Myocyte (in vitro differentiated cells): ENCODE data around the gene USP24. TPM values are rescaled to one million over a fixed set of nuclear protein-coding genes. Genes with fewer than 3 reads are reported as not detected.
A peak's percentile ranks its signal among the peaks of the same experiment; 100 is the strongest.
"Not testable (repeated sequence)": the region's sequence is repeated elsewhere in the genome, so short reads cannot be mapped to it uniquely, and the experiment has no call there.

Experiments
- DNase-seq: peaks from one replicate; pipeline ENCODE4 v3.0.0-alpha.2; 2012; ENCODE audit warnings: low read depth
- microRNA-seq: library from miRNA; unstranded; fragments of <30 nt; microRNA quantifications from one replicate; pipeline ENCODE4, GENCODE V29; 2016
- total RNA-seq: library from RNA; depleted of rRNA; stranded (reverse); fragments of >200 nt; gene quantifications from 2 replicates; pipeline ENCODE4 v1.2.3, GENCODE V29; 2014

USP24 gene
- total RNA-seq, 1 donor from 2014 or later = 56.7 TPM

DNA sequence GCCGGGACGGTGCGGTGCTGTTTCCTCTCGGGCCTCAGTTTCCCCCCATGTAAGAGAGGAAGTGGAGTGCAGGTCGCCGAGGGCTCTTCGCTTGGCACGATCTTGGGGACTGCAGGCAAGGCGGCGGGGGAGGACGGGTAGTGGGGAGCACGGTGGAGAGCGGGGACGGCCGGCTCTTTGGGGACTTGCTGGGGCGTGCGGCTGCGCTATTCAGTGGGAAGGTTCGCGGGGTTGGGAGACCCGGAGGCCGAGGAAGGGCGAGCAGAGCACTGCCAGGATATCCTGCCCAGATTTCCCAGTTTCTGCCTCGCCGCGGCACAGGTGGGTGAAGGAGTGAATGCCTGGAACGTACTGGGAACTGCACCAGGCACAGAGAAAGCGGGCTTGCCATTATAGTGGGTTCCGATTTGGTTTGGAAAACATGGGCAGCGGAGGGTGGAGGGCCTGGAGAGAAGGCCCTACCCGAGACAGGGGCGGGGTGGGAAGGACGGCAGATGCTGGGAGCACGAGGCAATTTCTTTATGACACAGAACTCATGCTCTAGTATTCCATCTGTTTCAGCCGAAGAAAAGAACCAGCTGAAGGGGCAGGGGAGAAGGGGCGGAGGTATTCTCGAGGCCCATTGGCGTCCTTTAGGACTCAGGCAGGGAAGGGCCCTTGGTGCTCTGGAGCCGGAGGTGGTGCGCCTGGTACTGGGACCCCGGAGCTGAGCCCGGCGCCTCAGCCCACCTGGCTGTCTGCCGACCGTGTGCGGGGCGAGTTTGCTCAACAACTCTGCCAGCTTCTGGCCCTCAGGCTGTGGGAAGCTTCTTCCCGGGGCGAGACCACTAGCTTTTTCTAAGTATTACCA, 174.9 kb downstream of the USP24 start:
- DNase-seq = no peak

DNA sequence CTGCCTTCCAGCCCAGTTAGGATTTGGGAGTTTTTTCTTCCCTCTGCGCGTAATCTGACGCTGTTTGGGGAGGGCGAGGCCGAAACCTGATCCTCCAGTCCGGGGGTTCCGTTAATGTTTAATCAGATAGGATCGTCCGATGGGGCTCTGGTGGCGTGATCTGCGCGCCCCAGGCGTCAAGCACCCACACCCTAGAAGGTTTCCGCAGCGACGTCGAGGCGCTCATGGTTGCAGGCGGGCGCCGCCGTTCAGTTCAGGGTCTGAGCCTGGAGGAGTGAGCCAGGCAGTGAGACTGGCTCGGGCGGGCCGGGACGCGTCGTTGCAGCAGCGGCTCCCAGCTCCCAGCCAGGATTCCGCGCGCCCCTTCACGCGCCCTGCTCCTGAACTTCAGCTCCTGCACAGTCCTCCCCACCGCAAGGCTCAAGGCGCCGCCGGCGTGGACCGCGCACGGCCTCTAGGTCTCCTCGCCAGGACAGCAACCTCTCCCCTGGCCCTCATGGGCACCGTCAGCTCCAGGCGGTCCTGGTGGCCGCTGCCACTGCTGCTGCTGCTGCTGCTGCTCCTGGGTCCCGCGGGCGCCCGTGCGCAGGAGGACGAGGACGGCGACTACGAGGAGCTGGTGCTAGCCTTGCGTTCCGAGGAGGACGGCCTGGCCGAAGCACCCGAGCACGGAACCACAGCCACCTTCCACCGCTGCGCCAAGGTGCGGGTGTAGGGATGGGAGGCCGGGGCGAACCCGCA, 175.7 kb downstream of the USP24 start, which contains the start of gene PCSK9:
Gene PCSK9 (plus strand): TSS at position 207 of the 741 bp plus-strand sequence. CDS start 290 bp downstream, at position 497.
- DNase-seq = no peak

DNA sequence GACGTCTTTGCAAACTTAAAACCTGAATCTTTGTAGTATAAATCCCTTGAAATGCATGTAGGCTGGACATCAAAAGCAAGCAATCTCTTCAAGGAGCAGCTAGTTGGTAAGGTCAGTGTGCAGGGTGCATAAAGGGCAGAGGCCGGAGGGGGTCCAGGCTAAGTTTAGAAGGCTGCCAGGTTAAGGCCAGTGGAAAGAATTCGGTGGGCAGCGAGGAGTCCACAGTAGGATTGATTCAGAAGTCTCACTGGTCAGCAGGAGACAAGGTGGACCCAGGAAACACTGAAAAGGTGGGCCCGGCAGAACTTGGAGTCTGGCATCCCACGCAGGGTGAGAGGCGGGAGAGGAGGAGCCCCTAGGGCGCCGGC, 176.2 kb downstream of the USP24 start:
- no peak for DNase-seq

DNA sequence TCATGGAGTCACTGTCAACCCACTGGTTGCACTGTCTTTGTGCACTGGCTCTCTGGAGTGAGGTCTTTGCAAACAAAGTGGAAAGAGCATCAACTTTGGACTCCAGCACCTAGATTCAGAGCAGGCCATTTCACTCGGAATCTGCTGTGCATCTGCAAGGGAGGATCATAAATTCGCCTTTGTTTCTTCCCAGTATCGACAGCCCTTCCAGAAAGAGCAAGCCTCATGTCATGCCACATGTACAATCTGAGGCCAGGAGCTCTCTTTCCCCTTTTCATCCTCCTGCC, 176.7 kb downstream of the USP24 start:
- no peak for DNase-seq

DNA sequence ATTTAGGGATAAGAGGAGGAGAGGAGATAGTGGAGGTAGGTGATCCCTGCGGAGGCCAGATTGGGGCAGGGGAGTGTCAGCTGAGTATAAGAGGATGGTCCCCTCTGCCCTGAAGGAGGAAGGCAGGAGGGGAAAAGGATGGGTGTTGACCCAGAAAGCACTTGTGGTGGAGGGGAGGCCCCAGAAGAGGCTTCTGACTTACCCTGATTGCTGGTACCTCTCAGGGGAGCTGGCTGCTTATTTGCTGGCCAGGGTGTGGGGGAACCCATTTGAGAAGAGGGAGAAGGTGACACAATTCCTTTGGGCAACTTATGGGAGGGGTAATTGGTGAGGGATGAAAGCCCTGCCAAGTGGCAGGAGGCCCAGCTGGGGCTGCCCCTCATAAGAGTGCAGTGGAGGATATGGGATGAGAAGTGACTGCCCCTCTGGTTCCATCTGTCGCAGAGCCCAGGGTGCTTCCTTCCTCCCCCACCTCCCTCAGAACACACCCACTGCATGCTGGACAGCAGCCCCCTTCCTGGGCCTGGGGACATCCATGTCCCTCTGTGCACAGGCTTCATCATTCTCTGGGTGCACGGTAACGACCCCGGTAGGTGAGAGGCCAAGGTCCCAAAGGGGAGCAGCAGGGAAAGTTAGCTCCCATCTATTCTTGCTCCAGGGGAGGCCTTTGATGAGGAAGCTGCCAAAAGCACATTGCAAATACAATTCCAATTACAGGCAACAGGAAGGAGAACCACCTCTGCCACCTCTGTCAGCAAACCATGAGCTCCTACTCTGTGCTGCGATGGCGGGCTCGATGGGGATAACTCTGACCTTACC, 177.2 kb downstream of the USP24 start:
- DNase-seq = no peak

DNA sequence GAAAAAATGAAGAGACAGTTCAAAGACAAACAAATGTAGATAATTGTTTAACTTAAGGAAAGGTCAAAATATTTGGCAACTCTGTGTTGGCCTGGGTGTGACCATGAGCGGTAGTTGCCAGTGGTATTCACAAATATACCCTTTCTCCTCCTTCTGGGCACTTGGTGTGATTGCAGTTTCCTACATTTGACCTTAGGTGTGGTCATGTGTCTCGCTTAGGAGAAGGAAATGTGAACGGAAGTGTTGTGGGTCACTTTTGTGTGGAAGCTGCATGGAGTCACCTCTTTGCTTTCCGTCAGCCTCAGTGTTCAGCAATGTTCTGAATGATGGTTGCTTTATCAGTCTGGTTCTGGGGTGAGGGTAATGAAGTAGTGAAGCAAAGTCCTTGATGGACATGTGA, 179.3 kb downstream of the USP24 start:
- DNase-seq = no peak

DNA sequence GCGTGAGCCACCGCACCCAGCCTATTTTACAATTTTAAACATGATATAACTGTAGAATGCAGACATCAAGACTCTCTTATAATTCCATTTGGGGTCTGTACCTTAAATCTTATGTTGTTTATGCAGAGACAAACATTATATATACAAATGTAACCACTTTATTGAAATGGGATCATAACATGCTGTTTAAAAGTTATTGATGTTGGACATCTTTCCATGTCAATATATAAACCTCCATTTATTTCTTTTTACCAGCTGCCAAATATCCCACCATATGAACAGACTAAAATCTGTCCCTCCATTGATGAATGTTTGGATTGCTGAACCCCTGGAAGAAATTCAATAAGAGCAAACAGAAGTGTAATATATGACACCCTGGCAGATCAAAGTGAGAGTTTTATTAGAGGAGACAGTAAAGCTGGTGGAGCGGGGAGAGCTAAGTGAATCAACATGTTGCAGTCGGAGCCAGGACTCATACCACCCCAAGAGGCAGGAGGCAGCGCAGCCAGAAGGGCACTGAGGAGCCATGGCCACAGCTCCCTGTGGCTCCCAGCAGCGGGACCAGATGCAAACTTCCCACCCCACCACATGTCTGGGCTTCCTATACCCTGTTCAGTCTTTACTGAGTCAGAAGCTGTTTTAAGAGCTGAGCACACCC, 180.6 kb downstream of the USP24 start:
- DNase-seq = no peak

DNA sequence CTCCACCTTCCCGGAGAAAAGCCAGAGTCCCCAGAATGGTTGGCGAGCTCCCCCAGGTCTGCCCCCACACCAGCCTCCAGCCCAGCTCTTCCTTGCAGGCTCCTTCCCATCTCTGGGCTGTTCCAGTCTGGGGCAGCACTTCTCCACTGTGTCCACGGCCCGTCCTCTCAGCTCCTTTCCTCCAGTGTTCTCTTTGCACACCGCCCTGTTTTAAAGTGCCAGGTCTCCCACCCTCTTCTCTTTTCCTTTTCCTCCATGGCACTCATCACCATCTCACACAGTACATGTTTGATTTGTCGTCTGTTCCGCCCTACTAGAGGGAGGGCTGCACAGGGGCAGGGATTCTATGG, 181.9 kb downstream of the USP24 start:
- no peak for DNase-seq

DNA sequence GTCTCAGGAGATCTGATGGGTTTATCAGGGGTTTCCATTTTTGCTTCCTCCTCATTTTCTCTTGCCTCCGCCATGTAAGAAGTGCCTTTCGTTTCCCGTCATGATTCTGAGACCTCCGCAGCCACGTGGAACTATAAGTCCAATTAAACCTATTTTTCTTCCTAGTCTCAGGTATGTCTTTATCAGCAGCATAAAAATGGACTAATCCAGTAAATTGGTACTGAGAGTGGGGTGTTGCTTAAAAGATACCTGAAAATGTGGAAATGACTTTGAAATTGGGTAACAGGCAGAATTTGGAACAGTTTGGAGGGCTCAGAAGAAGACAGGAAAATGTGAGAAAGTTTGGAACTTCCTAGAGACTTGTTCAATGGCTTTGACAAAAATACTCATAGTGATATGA, 184.1 kb downstream of the USP24 start:
- not testable (repeated sequence) for DNase-seq

DNA sequence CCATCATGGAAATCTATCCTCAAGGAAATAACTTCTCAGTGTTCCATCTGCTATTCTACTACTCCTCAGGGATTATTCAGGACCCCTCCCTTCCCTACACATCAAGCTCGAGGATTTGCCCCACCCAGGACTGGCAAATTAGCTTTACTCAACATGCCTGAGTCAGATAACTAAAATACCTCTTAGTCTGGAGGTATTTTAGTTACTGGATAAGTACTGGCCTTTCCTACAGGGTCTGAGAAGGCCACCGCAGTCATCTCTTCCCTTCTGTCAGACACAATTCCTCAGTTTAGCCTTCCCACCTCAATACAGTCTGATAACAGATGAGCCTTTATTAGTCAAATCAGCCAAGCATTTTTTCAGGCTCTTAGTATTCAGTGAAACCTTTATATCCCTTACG, 188.5 kb downstream of the USP24 start:
- not testable (repeated sequence) for DNase-seq

DNA sequence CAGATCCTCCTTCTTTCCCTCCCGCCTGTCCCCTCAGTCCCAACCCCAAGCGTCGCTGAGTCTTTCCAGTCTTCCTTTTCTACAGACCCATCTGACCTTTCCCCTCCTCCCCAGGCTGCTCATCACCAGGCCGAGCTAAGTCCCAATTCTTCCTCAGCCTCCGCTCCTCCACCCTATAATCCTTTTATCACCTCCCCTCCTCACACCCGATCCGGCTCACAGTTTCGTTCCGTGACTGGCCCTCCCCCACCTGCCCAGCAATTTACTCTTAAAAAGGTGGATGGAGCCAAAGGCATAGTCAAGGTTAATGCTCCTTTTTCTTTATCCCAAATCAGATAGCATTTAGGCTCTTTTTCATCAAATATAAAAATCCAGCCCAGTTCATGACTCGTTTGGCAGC, 191.0 kb downstream of the USP24 start:
- DNase-seq = not testable (repeated sequence)

DNA sequence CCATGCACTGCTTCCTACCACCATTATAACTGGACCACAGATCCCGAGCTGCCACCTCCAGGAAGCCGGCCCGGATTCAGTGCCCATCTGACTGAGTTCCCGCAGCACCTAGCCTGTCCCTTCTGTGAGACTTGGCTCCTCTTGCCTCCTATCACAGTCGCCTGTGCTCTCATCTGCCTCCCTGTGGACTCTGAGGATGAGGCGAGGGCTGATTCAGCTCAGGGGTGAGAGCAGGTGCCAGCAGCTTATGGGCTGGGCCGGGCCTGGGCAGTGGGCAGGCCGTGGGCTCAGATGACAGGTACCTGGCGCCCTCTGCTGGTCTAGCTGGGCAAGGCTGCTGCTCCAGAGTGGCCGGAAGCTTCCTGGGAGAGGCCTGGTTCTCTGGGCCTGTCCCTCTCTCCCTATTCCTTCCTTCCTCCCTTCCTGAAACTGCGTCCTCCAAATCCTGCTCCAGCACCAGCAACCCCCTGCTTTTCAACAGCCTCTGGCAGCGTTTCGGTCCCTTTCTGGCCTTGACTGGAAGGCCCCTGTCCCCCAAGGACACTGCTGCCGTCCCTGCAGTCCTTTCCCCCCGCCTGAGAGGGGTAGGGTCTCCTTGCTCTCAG, 193.1 kb downstream of the USP24 start:
- DNase-seq = peak; percentile 96

DNA sequence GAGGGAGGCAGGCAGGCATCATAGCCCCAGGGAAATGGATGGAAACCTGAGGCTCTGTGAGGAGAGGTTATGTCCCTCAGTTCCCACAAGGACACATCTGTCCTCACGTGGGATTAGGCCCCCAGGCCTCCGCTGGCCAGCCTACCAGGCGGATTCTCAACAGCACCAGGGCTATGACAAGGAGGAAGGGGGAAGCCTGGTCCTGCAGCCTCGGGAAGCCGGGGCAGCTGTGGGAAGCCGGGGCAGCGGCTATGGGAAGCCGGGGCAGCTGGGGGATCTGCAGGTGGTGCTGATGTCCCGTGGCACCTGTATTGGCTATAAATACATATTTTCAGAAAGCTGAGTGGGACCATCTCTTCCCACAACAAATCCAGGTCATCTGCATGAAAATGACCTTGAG, 196.8 kb downstream of the USP24 start:
- no peak for DNase-seq

Small RNAs within 50 kb of the gene (microRNA-seq; reads per million reads assigned to microRNA genes)
- not detected for gene MIR4422

Other genes with a start within 250 kb of the USP24 start
- not detected in 2 replicates for gene TMEM61, start 234.7 kb downstream of the USP24 start, total RNA-seq
- gene BSND, start 216.4 kb downstream of the USP24 start, total RNA-seq = not detected in 2 replicates
- gene PCSK9, start 175.8 kb downstream of the USP24 start, total RNA-seq = 1.2 and 8.8 TPM in 2 replicates